Activated CD4-positive, alpha-beta T cell treated with anti-CD3 and anti-CD28 coated beads for 36 hours (primary cell): ENCODE measurements around the gene UFSP1. TPM values are rescaled to one million over a fixed set of nuclear protein-coding genes. Genes with fewer than 3 reads are reported as not detected.

ENCODE experiments used
- ATAC-seq: fragments of 200-7000 bp; cut with Tn5 transposase; one replicate; pipeline ENCODE4 v1.10.0; 2021; ENCODE audit warnings: mild to moderate bottlenecking, moderate library complexity
- CTCF ChIA-PET: fragments of 350-600 bp; sonication (Branson Sonifier 250); formaldehyde crosslinking; loops from one replicate; lab custom pipeline; 2021; ENCODE audit warnings: antibody characterized with exemption; lab: Charles Lee
- POLR2A ChIA-PET: fragments of 350-600 bp; sonication (Branson Sonifier 250); formaldehyde crosslinking; loops from one replicate; lab custom pipeline; 2021; ENCODE audit warnings: antibody characterized with exemption, inconsistent platforms; lab: Charles Lee
- DNase-seq: peaks from one replicate; pipeline ENCODE4 v3.0.0-alpha.2; 2020
- H3K27ac Mint-ChIP-seq: one replicate; pipeline ENCODE4 v1.8.0; 2021; ENCODE audit warnings: mixed read lengths
- H3K27me3 Mint-ChIP-seq: one replicate; pipeline ENCODE4 v1.8.0; 2021; ENCODE audit warnings: mixed read lengths
- H3K36me3 Mint-ChIP-seq: one replicate; pipeline ENCODE4 v1.8.0; 2021; ENCODE audit warnings: low read depth, mixed read lengths
- H3K4me1 Mint-ChIP-seq: one replicate; pipeline ENCODE4 v1.8.0; 2021; ENCODE audit warnings: mixed read lengths
- H3K4me3 Mint-ChIP-seq: one replicate; pipeline ENCODE4 v1.8.0; 2021; ENCODE audit warnings: mild to moderate bottlenecking, moderate library complexity, mixed read lengths
- H3K9me3 Mint-ChIP-seq: one replicate; pipeline ENCODE4 v1.8.0; 2021; ENCODE audit warnings: low read depth, mixed read lengths
- intact Hi-C, 2 experiments: fragments of 100-400 bp; cut with DNase I in 1 of 2; cut with micrococcal nuclease in 1 of 2; formaldehyde crosslinking; loops; one replicate each; pipeline versions ENCODE4 v1.14.2 to v1.15.1; 2022 to 2024; cut with DNase I, micrococcal nuclease
- total RNA-seq, 2 experiments: library from RNA; stranded (reverse); gene quantifications; one replicate each; pipeline ENCODE4 v1.2.3, GENCODE V29; 2021

UFSP1 gene
- total RNA-seq, 2 experiments from 2014 or later = 1.5 to 1.7 TPM

DNA sequence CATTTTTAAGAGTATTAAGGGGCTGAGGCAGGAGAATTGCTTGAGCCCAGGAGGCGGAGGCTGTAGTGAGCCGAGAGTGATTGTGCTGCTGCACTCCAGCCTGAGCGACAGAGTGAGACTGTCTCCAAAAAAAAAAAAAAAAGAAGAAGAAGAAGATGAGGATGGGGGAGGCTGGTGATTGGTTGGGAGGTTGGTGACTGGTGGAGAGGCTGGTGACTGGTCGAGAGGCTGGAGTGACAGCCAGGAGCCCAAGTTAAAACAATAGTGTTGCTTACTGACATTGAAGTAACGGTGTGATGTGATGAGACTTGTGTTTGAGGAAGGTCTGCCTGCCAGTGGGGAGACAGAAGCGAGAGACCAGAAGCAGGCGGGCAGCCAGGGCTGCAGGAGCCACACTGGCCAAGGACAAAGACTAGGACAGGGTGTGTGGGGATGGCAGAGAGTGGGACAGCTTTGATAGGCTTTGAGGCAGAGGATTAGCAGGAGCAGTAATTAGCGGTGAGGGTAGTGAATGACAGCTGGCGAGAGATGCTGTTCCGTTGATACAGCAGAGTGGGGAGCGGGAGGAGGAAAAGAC lies 9.7 kb downstream of the UFSP1 start:
- peak overlapping the region; percentile 35 for H3K27ac Mint-ChIP-seq
- CTCF ChIA-PET = interaction anchor here (0.5 kb wide), 1 partner anchor 9 kb away, joined by 4 read pairs; no protein-coding TSS in a partner anchor

DNA sequence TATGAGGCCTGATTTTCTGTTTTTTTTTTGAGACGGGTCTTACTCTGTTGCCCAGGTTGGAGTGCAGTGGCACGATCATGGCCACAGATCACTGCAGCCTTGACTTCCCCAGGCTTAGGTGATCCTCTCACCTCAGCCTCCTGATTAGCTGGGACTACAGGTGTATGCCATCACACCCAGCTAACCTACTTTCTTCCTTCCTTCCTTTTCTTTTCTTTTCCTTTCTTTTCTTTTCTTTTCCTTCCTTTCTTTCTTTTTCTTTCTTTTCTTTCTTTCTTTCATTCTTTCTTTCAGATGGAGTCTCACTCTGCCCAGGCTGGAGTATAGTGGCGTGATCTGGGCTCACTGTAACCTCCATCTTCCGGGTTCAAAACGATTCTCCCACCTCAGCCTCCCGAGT lies 10.8 kb downstream of the UFSP1 start:
- ChIA-PET CTCF (interaction anchor here (1.0 to 1.4 kb wide), 2 partner anchors 9 to 173 kb away, joined by 3 to 4 read pairs; no protein-coding TSS in a partner anchor), POLR2A (interaction anchor here (2.1 kb wide), 1 partner anchor 9 kb away, joined by 9 read pairs; no protein-coding TSS in a partner anchor)
- no peaks in the 10 kb centered on the region for H3K9me3 Mint-ChIP-seq
- H3K4me3 Mint-ChIP-seq = no peak overlapping the region
- peak overlapping the region; percentile 34 for H3K27ac Mint-ChIP-seq
- H3K36me3 Mint-ChIP-seq = peaks cover 77% of the 10 kb centered on the region
- peaks cover 52% of the 10 kb centered on the region for H3K4me1 Mint-ChIP-seq
- ATAC-seq (no peak), DNase-seq (no peak)
- intact Hi-C loops = loop anchor here (5.0 to 10.0 kb wide), 2 partner anchors 266 to 794 kb away; partner anchors contain the start of genes COPS6 (in 1 of the 2), MOSPD3 (in 1 of the 2) and ZNF3 (in 1 of the 2)
- H3K27me3 Mint-ChIP-seq = no peaks in the 10 kb centered on the region

More for the DNA sequence above, 9.7 kb downstream of the UFSP1 start:
- DNase-seq = no peak
- Mint-ChIP-seq H3K4me3 (no peak overlapping the region), H3K36me3 (peaks cover 77% of the 10 kb centered on the region), H3K4me1 (peaks cover 47% of the 10 kb centered on the region), H3K9me3 (no peaks in the 10 kb centered on the region), H3K27me3 (no peaks in the 10 kb centered on the region)
- intact Hi-C loops = loop anchor here (5.0 to 10.0 kb wide), 2 partner anchors 267 to 795 kb away; partner anchors contain the start of genes COPS6 (in 1 of the 2), MOSPD3 (in 1 of the 2) and ZNF3 (in 1 of the 2)
- POLR2A ChIA-PET = interaction anchor here (2.1 kb wide), 1 partner anchor 8 kb away, joined by 9 read pairs; no protein-coding TSS in a partner anchor
- ATAC-seq = no peak

DNA sequence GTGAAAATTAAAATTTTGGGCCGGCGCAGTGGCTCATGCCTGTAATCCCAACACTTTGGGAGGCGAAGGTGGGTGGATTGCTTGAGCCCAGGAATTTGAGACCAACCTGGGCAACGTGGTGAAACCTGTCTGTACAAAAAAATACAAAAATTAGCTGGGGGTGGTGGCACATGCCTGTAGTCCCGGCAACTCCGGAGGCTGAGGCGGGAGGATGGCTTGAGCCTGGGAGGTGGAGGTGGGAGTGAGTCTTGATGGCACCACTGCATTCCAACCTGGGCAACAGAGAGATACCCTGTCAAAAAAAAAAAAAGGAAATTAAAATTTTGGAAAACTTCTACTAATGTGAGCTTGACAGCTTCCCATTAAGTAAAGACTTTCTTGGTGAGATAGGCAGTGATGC lies 11.5 kb downstream of the UFSP1 start:
- Mint-ChIP-seq H3K36me3 (peaks cover 76% of the 10 kb centered on the region), H3K27me3 (no peaks in the 10 kb centered on the region), H3K9me3 (no peaks in the 10 kb centered on the region), H3K4me1 (peaks cover 50% of the 10 kb centered on the region), H3K4me3 (peak overlapping the region; percentile 21), H3K27ac (peak overlapping the region; percentile 60)
- intact Hi-C loops = loop anchor here (5.0 to 10.0 kb wide), 2 partner anchors 266 to 793 kb away; partner anchors contain the start of genes COPS6 (in 1 of the 2), MOSPD3 (in 1 of the 2) and ZNF3 (in 1 of the 2)
- ATAC-seq = no peak
- CTCF ChIA-PET = interaction anchor here (0.6 to 1.4 kb wide), 4 partner anchors 9 to 173 kb away, joined by 3 to 5 read pairs (median 4); no protein-coding TSS in a partner anchor
- no peak for DNase-seq
- POLR2A ChIA-PET = interaction anchor here (0.7 to 2.1 kb wide), 2 partner anchors 10 to 46 kb away, joined by 3 to 9 read pairs; no protein-coding TSS in a partner anchor

DNA sequence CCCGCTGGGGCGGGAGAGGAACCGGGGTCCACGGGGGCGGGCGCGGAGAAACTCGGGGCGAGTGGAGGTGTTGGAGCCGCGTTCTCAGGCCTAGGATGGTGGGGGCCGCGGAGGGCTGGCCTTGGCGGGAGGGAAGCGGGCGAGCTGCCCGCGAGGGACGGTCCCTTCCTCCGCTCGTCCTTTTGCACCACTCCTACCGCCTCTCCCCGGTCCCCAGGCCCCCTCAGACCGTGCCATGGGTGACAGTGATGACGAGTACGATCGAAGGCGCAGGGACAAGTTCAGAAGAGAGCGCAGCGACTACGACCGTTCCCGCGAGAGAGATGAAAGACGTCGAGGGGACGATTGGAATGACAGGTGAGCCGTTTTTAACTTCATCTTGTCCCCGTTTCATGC lies 14.2 kb downstream of the UFSP1 start:
- CTCF ChIA-PET = interaction anchor here (0.6 to 2.8 kb wide), 7 partner anchors 12 to 183 kb away, joined by 3 to 24 read pairs (median 5); partner anchors contain the start of genes POP7, SLC12A9 and UFSP1
- Mint-ChIP-seq H3K27me3 (no peaks in the 10 kb centered on the region), H3K36me3 (peaks cover 72% of the 10 kb centered on the region), H3K9me3 (no peaks in the 10 kb centered on the region), H3K4me1 (peaks cover 49% of the 10 kb centered on the region), H3K27ac (peak overlapping the region; percentile 99), H3K4me3 (peak overlapping the region; percentile 99)
- POLR2A ChIA-PET = interaction anchor here (0.6 to 2.8 kb wide), 13 partner anchors 8 to 439 kb away, joined by 3 to 73 read pairs (median 4); partner anchors contain the start of genes FBXO24, MOSPD3, POP7 and PPP1R35
- DNase-seq (peak; percentile 73), ATAC-seq (peak; percentile 52)
- intact Hi-C loops = loop anchor here (1.0 to 10.0 kb wide), 15 partner anchors 12 to 791 kb away; partner anchors contain the start of genes MOSPD3 (in 2 of the 2), COPS6 (in 1 of the 2), GIGYF1 (in 1 of the 2) and GNB2 (in 1 of the 2)

DNA sequence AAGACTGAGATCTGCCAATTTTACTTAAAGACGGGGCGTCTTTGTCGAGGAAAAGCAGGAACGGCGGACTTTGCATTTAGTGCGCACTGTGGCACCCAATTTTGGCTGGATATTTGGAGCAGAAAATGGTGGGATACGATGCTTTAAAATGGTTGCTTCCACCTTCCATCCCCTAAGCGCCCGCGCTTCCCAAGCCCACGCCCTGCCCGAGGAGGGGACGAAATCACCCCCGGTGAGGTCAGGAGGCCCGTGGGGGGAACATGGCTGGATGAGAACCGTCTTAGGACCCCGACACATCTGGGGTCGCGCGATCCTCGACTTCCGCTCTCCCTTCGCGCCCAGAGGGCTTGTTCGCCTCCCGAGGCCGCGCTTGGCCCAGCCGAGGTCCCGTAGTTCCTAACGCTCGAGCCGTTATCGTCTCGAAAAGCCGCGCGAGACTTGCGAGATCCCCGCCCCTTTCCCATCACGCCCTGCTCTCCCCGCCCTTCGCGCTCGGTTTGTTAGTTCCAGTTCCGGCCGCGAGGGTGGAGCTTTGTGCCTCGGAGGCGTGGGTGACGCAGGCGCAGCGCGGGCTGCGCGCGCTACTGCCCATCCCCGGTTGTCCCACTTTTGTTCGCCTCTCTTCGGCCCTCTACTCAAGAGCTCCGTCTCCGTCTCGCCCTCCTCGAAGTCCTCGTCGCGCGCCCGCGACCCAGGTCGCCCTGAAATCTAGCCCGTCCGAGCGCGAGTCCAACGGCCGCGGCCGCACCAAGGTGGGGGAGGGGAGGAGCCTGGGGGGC lies 14.7 kb downstream of the UFSP1 start, which contains the start of gene SRRT:
TSS of gene SRRT (plus strand) at position 527 of the 779 bp plus-strand sequence. CDS start 488 bp downstream, outside the sequence.
- Mint-ChIP-seq H3K27me3 (no peaks in the 10 kb centered on the region), H3K27ac (peak within 1 kb of the TSS; percentile 99), H3K4me3 (peak within 1 kb of the TSS; percentile 99), H3K4me1 (peaks cover 45% of the 10 kb centered on the region), H3K9me3 (no peaks in the 10 kb centered on the region), H3K36me3 (peaks cover 70% of the 10 kb centered on the region)
- ChIA-PET CTCF (interaction anchor here (0.6 to 2.8 kb wide), 7 partner anchors 12 to 182 kb away, joined by 3 to 24 read pairs (median 4); partner anchors contain the start of genes POP7, SLC12A9 and UFSP1), POLR2A (interaction anchor here (0.6 to 2.8 kb wide), 13 partner anchors 8 to 438 kb away, joined by 3 to 73 read pairs (median 4); partner anchors contain the start of genes FBXO24, MOSPD3, POP7 and PPP1R35)
- intact Hi-C loops = loop anchor here (1.0 to 10.0 kb wide), 18 partner anchors 13 to 1558 kb away; partner anchors contain the start of genes MOSPD3 (in 2 of the 2), POP7 (in 2 of the 2), AP1S1 (in 1 of the 2) and COPS6 (in 1 of the 2)
- DNase-seq (peak; percentile 99), ATAC-seq (peak; percentile 95)

DNA sequence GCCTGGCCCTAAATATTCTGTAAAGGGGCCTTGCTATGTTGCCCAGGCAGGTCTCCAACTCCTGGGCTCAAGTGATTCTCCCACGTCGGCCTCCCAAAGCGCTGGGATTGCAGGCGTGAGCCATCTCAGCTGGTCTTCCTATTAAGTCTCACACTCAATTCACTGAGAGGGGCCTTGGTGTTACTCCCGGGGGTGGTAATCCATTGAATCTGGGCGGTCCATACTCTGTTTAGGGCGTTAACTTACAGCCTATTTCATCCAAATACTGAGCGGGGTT lies 15.3 kb downstream of the UFSP1 start:
- DNase-seq (no peak), ATAC-seq (peak; percentile 1)
- Mint-ChIP-seq H3K27me3 (no peaks in the 10 kb centered on the region), H3K27ac (peak overlapping the region; percentile 99), H3K4me1 (peaks cover 43% of the 10 kb centered on the region), H3K4me3 (peak overlapping the region; percentile 99), H3K9me3 (no peaks in the 10 kb centered on the region), H3K36me3 (peaks cover 66% of the 10 kb centered on the region)
- ChIA-PET CTCF (interaction anchor here (0.7 kb wide), 1 partner anchor 181 kb away, joined by 3 read pairs; no protein-coding TSS in a partner anchor), POLR2A (interaction anchor here (2.0 kb wide), 1 partner anchor 22 kb away, joined by 9 read pairs; the partner anchor contains the start of gene SLC12A9)
- intact Hi-C loops = loop anchor here (1.0 to 10.0 kb wide), 4 partner anchors 167 to 1558 kb away; partner anchors contain the start of genes AP1S1 (in 1 of the 2), COPS6 (in 1 of the 2), ORAI2 (in 1 of the 2) and POP7 (in 1 of the 2)

DNA sequence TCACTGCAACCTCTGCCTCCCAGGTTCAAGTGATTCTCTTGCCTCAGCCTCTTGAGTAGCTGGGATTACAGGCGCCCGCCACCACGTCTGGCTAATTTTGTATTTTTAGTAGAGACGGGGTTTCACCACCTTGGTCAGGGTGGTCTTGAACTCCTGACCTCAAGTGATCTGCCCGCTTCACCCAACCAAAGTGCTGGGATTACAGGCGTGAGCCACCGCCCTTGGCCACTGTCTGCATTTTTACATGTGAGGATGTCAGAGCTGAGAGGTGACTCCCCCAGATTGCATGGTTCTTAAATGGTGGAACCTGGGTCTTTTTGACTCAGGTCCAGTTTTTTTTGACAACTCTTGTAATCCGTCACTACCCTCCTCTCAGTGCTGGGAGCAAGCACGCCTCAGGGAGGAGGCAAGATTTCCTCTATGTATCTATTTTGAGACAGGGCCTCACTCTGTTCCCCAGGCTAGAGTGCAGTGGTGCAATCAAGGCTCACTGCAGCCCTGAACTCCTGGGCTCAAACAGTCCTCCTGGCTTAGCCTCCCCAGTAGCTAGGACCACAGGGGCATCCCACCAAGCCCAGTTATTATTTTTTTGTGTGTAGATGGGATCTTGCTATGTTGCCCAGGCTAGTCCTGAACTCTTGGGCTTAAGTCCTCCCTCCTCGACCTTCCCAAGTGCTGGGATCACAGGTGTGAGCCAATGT lies 15.8 kb downstream of the UFSP1 start:
- Mint-ChIP-seq H3K4me3 (peak overlapping the region; percentile 99), H3K9me3 (no peaks in the 10 kb centered on the region), H3K27me3 (no peaks in the 10 kb centered on the region), H3K36me3 (peaks cover 63% of the 10 kb centered on the region), H3K27ac (peak overlapping the region; percentile 99), H3K4me1 (peaks cover 38% of the 10 kb centered on the region)
- ATAC-seq = no peak
- intact Hi-C loops = loop anchor here (1.0 to 10.0 kb wide), 4 partner anchors 166 to 1559 kb away; partner anchors contain the start of genes AP1S1 (in 1 of the 2), COPS6 (in 1 of the 2), ORAI2 (in 1 of the 2) and POP7 (in 1 of the 2)
- POLR2A ChIA-PET = interaction anchor here (1.0 kb wide), 1 partner anchor 16 kb away, joined by 3 read pairs; the partner anchor contains the start of gene UFSP1
- CTCF ChIA-PET = interaction anchor here (0.7 kb wide), 1 partner anchor 181 kb away, joined by 3 read pairs; no protein-coding TSS in a partner anchor
- DNase-seq = no peak

DNA sequence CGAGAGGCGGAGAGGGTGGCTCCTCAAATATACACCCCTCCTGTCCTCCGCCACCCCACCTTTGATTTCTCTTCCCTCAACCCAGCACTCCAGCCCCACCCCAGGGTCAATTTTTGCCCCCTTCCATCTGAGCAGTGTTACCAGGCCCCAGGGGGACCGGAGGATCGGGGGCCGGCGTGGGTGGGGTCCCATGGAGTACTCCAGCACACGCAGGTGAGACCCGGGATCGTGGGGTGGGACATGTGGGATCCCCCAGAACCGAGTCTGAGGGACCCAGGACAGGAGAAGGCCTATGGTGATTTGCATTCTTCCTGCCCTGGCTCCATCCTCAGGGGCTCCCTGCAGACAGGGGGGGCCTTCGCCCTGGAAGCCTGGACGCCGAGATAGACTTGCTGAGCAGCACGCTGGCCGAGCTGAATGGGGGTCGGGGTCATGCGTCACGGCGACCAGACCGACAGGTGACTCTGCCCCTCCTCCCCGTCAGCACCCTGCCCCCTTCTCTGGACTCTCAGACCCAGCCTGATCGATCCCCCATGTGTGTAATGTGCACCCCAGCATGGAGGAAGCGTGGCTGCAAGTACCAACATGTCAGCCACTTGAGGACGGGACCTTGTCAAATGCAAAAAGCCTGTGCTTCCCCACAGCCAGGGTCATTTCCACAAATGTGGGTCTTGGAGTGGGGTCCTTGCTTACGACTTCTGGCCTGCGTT lies 21.6 kb downstream of the UFSP1 start:
- Mint-ChIP-seq H3K27ac (peak overlapping the region; percentile 76), H3K4me3 (peak overlapping the region; percentile 90), H3K9me3 (no peaks in the 10 kb centered on the region), H3K4me1 (peaks cover 22% of the 10 kb centered on the region), H3K36me3 (peaks cover 17% of the 10 kb centered on the region), H3K27me3 (no peaks in the 10 kb centered on the region)
- ChIA-PET POLR2A (no interaction called here), CTCF (no interaction called here)
- DNase-seq (no peak), ATAC-seq (no peak)
- intact Hi-C loops = loop anchor here in 1 of 2 experiments (1.0 to 2.0 kb wide), 2 partner anchors 16 to 439 kb away; partner anchors contain the start of genes MEPCE, SLC12A9 and ZCWPW1

DNA sequence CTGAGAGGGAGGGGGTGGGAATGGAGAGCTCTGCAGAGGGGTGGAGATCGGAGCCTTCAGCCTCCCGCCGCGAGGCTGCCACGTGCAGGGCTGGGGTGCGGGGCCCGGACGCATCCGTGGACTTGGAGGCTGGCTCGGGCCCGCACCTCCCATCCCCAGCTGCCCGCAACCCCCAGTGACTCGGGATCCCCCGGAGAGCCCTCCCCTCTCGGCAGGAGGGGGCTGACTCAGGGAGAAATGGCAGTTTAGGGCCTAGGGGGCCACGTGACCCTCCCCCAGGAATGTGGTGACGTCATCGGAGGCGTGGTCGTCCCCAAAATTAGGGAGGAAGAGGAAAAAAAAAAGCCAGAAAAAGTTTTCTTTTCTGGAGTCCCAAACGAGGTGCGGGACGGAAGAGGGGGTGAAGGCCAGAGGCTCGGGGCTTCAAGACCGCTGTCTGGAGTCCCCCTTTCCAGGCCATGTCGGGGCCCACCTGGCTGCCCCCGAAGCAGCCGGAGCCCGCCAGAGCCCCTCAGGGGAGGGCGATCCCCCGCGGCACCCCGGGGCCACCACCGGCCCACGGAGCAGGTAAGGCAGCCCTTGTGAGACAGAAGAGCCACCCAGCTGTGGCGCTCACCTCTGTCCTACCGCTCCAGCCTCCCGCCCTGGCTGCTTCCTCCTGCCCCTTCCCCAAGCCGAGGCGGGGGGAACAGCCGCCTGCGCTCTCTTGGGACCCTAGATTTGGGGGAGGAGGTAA lies 22.3 kb downstream of the UFSP1 start, which contains the start of gene TRIP6:
TSS of gene TRIP6 (plus strand) at position 348 of the 736 bp plus-strand sequence. CDS start at position 459, 111 bp downstream.
- DNase-seq (peak; percentile 84), ATAC-seq (peak; percentile 68)
- H3K27me3 Mint-ChIP-seq = no peaks in the 10 kb centered on the region
- H3K36me3 Mint-ChIP-seq = peaks cover 20% of the 10 kb centered on the region
- CTCF ChIA-PET = no interaction called here
- H3K4me3 Mint-ChIP-seq = peak within 1 kb of the TSS; percentile 90
- intact Hi-C loops = loop anchor here in 1 of 2 experiments (1.0 to 2.0 kb wide), 2 partner anchors 15 to 438 kb away; partner anchors contain the start of genes MEPCE, SLC12A9 and ZCWPW1
- peak within 1 kb of the TSS; percentile 92 for H3K27ac Mint-ChIP-seq
- no peaks in the 10 kb centered on the region for H3K9me3 Mint-ChIP-seq
- H3K4me1 Mint-ChIP-seq = peaks cover 22% of the 10 kb centered on the region
- POLR2A ChIA-PET = interaction anchor here (0.6 to 1.1 kb wide), 2 partner anchors 8 to 15 kb away, joined by 3 read pairs; partner anchors contain the start of genes SLC12A9 and SRRT
